PC-9 (cell line): ENCODE results near the gene CCDC134.

Experiments used
- CTCF ChIP-seq: fragments of 200-600 bp; sonication (generic); conservative IDR thresholded peaks from 2 replicates; pipeline ENCODE4 v1.6.1; 2017; ENCODE audit warnings: mixed run types, antibody characterized with exemption, mild to moderate bottlenecking, moderate library complexity
- EZH2 ChIP-seq: fragments of 200-600 bp; sonication (generic); IDR thresholded peaks from 2 replicates; pipeline ENCODE4 v1.8.0; 2017; ENCODE audit warnings: antibody characterized with exemption, low read depth

GRCh38 chr22:41782316-41782715 lies 18.2 kb upstream of the CCDC134 start:
- TF ChIP-seq CTCF: no peak
- no peak for TF ChIP-seq EZH2
